AG09319 (cell line): ENCODE results near the gene PTPRJ.

ENCODE experiments used
- DNase-seq: peaks from one replicate; pipeline ENCODE4 v3.0.0-alpha.2; 2010; ENCODE audit warnings: low read depth; ENCODE audit errors: extremely low read depth
- TF ChIP-seq, protein P1 (sequence below): IDR thresholded peaks from 2 replicates; pipeline ENCODE4 v1.5.1; 2011; ENCODE audit warnings: low read depth, mild to moderate bottlenecking, inconsistent platforms, low read length, moderate library complexity

Gene PTPRJ

DNA sequence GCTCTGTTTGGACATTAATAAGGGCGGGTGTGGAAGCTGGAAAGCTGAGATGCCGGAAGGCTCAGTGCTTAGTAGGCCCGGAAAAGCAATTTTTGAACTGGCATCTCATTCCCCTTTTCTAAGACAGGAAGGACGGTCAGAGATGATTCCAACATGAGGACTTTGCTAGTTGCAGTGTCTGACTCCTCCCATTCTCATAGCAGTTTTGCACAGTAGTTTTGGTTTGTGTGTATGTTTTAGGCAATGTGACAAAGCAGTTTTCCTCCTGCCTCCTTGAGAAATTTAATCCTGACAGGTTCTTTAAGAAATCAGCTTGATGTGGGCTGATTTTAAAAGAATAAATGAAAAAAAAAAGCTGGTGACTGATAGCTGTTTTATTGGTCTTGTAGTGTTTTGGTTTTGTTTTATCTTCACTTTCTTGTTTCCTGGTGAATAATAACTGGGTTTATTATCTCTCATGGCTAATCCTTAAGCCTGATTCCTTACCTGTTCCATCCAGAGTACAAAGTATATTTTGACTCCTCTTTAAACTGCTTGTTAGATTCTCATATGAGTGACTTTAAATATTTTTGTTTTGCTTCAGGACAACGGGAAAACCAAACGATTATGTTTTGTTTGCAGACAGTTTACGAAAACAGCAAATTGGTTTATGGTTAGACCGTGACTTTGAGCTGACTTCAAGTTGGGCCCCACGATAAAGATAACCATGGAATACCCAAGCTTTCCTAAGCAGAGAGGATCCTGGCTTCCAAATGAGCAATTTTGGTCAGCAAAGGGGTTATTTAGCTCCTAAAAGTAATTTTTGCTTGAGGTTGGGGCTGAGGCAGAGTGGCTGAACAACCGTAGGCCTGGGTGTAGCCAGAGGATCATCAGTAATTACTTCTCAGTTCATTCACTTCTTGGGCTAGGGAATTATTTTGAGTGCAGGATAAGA lies 3.4 kb downstream of the PTPRJ start:
- DNase-seq = no peak
- TF ChIP-seq, protein P1, sequence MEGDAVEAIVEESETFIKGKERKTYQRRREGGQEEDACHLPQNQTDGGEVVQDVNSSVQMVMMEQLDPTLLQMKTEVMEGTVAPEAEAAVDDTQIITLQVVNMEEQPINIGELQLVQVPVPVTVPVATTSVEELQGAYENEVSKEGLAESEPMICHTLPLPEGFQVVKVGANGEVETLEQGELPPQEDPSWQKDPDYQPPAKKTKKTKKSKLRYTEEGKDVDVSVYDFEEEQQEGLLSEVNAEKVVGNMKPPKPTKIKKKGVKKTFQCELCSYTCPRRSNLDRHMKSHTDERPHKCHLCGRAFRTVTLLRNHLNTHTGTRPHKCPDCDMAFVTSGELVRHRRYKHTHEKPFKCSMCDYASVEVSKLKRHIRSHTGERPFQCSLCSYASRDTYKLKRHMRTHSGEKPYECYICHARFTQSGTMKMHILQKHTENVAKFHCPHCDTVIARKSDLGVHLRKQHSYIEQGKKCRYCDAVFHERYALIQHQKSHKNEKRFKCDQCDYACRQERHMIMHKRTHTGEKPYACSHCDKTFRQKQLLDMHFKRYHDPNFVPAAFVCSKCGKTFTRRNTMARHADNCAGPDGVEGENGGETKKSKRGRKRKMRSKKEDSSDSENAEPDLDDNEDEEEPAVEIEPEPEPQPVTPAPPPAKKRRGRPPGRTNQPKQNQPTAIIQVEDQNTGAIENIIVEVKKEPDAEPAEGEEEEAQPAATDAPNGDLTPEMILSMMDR = no peak

DNA sequence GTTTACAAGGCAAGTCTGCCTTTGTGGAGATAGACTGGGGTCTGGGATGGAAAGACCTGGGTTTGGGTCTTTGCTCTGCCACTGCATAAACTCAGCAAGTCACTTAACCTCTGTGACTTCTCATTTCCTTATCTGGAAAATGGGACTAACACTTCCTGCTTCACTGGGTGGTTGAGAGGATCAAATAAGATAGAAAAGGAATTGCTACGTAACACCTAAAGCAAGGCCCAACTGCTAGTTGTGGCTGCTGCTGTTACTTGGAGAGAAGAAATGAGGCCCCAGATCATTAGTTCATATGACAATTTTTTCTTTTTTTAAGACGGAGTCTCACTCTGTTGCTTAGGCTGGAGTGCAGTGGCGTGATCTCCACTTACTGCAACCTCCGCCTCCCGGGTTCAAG lies 5.9 kb downstream of the PTPRJ start:
- DNase-seq = no peak
- TF ChIP-seq, protein P1 = no peak

- no peak for DNase-seq
- TF ChIP-seq, protein P1 = no peak
Measured at GRCh38 chr11:47986742-47987141, 6.4 kb downstream of the PTPRJ start.

DNA sequence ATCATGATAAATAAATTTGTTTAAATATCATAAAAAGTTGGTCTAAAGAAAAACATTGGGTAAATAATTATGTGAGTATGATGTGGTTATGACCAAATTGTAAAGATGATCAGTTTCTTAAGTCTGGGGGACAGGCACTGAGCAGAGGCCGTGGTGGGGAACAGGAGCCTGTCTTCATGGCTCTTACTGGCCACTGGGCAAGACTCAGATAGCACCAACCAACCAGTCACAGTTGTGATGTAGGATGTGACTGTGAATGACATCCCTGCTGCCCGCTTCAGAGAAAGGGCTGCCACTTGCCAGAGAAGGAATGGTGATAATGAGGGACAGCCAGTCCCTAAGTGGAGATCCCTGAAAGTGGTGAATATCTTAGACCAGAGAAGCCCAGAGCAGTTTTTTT lies 7.0 kb downstream of the PTPRJ start:
- TF ChIP-seq, protein P1 = no peak
- no peak for DNase-seq

- no peak for DNase-seq
- TF ChIP-seq, protein P1 = no peak
Measured at GRCh38 chr11:47987781-47988180, 7.4 kb downstream of the PTPRJ start.

DNA sequence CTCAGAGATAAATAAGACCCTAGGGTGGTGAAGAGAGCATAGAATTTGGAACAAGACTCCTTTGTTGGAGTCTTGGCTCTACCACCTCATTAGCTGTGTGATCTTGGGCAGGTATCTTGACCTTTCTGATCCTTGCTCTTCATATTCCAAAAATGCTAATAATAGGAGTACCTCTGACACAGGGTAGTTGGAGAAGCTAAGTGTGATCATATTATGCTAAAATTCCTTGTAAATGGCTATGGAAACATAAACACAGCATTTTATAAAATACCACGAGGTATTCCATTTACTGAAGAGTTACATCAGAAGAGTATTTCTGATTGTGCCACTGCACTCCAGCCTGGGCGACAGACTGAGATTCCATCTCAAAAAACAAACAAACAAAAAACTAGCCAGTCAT lies 9.4 kb downstream of the PTPRJ start:
- TF ChIP-seq, protein P1 = no peak
- no peak for DNase-seq

- no peak for DNase-seq
Measured at GRCh38 chr11:47991266-47991830, 11.0 kb downstream of the PTPRJ start.

More at GRCh38 chr11:47991266-47991830, 11.0 kb downstream of the PTPRJ start:
- TF ChIP-seq, protein P1 = no peak
